OCI-LY7 (cell line): ENCODE data around the gene RCCD1.

Experiments
- CTCF ChIP-seq: fragments of 200-600 bp; sonication (generic); conservative IDR thresholded peaks from 2 replicates; pipeline ENCODE4 v1.5.1; 2014; ENCODE audit warnings: mild to moderate bottlenecking, antibody characterized with exemption, low read length, moderate library complexity, mixed read lengths
- EZH2phosphoT487 ChIP-seq: fragments of 200-600 bp; sonication (generic); IDR thresholded peaks from 2 replicates; pipeline ENCODE4 v1.6.1; 2018; ENCODE audit warnings: low read depth, borderline replicate concordance, mild to moderate bottlenecking, mixed run types, antibody characterized with exemption, low read length, moderate library complexity, mixed read lengths

- TF ChIP-seq CTCF = no peak
- no peak for TF ChIP-seq EZH2phosphoT487
These were observed 27.0 kb downstream of the RCCD1 start for GRCh38 chr15:90981681-90982080.
